SKM-1 (cell line): ENCODE results near the gene RNU6-1.

Source experiments
- DNase-seq: peaks from one replicate; lab custom pipeline; 2025; ENCODE audit not compliant: unreplicated experiment; lab: John Stamatoyannopoulos, UW

The RNU6-1 gene

DNA sequence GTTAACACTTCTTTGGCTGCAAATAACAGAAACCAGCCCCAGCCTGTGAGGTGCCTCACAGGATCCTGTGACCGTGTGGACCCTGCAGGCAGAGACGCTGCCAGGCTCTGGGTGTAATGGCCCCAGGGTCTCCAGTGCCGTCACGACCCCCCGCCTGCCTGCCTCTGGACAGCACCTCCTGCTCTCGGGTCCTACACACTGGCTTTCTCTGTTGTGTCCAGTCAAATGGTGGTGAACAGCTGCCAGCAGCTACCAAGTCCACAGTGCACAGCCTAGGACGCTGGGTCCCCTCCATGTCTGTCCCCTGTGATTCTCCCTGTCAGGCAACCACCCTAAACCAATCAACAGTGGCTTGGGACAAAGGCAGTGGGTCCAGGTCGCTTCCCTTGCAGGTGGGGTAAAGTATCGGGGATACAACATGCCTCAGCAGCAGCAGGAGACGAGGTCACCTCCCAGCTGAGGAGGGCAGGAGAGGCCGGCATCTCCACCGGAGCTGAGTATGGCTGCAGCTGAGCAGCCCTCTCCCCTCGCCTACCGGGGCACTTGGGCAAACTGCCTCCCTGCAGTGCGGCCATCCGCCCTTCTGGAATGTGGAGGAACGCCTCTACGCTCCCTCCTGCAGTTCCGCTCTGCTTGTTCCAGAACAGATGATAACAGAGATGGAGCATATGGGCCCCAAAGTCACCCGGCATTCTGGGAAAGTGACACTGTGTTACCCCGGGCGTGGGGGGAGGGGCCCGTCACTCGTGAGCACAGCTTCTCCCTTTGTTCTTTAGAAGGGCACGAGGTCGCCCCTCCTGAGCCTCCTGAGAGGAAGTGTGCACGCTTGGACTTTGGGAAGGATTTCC, 35.6 kb downstream of the RNU6-1 start:
- DNase-seq: no peak

DNA sequence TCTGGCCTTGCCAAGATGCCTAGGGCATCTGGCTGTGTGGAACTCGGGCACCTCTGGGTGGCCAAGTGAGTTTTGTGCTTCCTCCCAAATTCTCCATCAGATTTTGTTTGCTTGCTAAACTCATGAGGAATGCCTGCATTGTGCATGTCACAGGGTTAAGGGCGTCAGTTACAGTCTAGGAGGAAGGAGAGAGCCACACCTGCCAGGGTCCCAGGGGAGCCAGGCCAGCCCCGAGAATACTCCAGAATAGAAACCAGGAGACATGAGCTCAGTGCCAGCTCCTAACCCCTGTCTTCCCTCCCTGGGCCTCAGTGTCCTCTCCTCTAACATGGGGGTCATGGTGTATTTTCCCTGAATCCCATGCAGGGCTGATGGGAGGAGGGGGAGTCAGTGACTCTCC, 36.5 kb downstream of the RNU6-1 start:
- no peak for DNase-seq

DNA sequence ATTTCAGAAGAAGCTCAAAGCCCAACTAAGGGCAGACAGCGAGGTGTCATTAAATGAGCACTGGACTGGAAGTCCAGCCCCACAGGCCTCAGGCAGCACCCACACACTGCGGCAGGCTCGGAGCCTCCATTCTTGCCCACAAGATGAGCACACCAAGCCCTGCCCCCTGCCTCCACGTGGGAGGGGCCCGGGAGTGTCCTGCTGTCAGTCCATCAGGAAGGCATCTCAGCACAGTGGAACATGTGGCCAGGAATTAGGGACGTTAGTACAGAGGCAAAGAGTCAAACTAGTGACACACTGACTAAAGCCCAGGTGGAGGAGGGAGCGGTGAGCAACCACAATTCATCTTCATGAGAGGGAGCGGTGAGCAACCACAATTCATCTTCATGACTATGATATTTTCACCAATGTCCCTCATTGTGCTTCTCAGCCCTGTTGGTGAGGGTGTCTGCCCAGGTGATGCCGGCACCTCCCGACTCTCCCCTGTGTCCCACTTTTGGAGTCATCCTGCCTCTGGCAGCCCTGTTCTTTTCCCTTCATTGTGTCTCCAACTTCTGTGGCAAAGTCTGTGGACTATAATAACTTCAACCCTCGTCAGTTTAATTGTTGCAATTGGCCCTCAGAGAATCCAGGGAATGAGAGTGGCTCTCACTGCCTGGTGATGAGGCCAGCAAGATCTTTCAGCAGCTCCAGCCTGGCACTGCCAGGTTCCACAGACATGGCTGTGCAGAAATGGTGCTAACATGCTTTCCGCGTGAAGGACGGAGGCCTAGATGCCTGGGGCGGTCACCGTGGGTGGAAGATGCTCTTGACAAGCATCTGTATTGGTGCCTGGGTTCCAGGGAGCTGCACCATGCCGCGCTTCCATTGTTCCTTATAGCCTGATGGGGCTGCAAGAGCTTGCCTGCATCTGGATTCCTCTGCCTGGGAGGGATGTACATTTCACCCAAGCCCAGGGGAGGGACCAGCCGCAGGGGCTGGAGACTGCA, 37.6 kb downstream of the RNU6-1 start:
- no peak for DNase-seq

DNA sequence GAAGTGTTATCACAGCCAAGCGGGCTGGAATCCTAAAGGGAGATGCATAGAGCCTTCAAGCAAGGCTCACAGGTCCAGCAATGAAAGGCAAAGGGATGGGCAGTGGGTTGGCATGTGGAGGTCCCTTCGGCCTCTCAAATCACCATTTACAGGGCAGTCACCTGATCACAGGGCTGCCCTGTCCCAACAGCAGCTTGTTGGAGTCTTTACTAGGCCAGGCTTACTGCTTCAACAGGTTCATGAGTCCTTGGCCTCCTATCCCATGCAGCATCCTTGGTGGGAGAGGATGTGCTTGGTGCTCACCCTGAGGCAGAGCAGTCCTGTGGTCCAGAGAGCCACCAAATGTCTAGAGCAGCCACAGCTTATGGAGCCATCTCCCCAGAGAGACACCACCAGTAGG, 38.7 kb downstream of the RNU6-1 start:
- no peak for DNase-seq

DNA sequence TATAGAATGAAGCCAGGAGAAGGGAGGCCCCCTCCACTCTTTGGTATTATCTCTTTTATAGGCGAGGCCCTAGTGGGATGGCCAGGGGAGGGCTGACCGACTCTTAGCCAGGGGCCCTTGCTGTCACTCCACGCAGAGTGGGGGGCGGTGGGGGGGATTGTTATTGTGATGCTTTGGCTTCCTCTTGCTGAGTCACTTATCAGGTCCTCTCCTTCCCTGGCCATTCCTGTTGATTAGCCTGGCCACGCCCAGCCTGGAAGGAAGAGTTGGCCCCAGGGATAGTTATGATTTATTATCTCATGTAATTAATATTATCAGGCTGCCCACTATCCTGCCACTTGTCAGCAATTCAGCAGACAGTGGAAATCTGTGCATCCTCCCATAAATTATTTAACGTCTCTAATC, 40.0 kb downstream of the RNU6-1 start:
- DNase-seq: no peak

DNA sequence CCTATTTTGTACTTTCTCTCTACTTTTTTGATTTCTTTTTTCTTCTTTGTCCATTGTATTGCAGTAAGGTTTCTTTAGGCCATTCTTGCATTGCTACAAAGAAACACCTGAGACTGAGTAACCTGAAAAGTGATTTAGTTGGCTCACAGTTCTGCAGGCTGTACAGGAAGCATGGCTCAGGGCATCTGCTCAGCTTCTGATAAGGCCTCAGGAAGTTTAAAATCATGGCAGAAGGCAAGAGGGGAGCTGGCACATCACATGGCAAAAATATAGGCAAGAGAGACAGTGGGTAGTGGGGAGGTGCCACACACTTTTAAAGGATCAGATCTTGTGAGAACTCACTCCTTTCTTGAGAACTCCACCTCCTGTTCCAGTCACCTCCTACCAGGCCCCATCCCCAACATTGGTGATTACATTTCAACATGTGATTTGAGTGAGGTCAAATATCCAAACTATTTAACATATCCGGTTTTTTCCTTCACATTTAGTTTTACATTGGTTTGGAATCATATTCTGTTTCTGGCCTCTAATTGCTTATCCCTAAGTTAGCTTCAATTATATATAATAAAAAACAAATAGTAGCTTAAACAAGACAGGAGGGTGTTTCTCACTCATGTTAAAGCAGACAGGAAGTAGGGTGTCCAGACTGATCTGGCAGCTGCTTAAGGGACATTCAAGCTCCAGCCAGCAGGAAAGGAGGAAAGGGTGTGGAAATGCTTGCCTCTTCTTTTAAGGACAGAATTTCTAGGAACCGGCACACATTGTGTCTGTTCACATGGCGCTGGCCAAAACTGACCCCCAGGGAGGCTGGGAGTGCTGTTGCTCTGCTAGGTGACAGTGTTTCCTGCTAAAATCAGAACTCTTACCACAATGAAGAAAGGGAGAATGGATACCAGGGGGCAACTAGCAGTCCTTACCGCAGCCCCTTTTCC, 43.4 kb downstream of the RNU6-1 start:
- DNase-seq: no peak

DNA sequence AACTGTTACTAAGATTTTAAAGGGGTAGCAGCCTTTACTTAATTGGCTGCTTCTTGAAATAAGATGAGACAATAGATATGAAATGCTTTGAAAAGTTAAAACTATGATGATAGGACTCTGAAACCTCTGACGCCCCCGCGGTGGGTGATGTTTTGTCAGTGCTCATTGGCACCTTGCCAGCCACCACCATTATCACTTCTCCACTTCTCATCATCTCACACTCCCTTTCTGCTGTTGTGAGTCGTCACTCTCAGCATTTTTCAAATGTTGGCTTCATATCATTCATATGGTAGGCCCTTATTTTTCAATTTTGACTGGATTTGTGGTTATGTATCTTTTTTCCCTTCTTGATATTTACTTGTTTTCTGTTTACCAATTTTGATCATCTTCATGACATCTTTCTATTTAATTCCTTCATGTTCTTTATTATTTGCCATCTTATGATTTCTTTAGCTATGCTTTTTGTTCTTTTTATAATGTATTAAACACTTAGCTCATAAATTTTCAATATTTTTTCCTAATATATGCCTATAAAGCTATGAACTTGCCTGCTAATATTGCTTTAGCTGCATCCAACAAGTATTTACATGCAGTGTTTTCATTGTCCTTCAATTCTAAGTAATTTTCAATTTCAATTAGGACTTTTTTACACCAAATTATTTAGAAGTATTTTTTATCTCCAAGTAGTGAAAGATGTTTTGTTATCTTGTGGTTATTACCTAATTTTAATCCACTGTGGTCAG, 44.8 kb downstream of the RNU6-1 start:
- DNase-seq: no peak

DNA sequence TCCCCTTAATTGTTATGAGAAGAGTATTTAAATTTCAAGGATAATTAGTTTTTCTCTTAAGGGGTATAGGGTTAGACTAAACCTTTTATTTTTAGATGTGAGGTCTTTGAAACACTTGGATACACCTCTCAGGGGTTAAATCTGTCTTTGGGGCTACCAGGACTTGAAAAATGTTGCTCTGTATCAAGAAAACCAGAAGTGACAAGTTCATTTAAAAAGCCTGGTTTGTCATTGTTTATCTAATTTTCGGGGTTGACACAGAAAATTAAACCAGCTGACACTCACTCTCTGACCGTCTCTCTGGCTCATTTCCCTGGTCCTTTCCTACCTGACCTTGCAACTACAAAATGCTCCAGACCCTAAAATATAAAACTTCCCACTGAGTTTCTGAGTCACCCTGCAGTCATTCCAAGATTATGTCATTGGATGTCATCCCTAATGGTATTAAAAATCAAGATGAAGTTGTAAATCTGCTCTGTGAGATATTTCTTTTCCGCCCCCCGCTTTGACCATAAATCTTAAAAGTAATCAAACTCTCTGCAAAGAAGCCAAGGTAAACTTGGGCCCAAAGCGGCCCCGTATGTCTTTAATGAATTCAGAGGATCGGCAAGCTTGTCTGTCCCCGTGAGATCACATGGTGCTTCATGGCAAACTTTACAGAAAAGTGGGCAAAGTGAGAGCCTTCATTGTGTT, 47.4 kb downstream of the RNU6-1 start:
- DNase-seq: no peak

DNA sequence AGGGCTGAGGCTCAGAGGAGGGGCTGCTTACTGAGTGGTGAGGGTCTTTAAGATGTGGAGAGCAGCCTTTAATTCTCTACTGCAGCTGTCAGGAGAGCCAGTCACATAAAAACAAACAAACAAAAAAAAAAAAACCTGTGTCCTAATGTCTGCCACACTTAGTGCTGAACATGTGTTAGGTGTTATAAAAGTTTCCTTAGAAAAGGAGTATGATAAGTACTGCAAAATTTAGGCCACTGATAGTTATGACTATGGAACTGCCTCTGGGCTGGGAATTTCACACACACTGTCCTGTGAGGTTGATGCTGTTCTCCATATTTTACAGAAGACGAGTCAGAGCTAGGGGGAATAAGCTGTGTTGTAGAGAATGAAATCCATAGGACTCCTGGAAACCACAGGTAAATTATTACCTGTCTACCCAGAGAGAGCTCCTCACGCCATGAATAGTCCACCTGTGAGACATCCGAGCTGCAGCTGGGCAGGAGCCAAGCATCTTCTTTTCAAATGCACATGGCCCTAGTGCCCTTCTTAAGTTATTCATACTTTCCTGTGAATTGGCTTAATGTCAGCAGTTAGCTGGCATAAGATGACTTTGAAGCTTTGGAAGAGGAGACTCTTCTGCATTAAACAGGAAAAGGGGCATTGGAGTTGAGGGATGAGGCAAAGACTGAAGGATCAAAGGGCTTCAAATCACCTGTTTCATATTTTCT, 49.1 kb downstream of the RNU6-1 start:
- DNase-seq: no peak
